ENCODE measurements around the gene ZBTB20. TPM values are rescaled to one million over a fixed set of nuclear protein-coding genes. Genes with fewer than 3 reads are reported as not detected.

The ZBTB20 gene
- total and polyA plus RNA-seq, 4 donors: 0.88 to 83.2 (median 20.4) TPM

- WGBS: 96% methylated on average over 3 of the region's 3 CpGs
- peaks cover 4 to 13% (median 8%) of the 10 kb centered on the region in 4 donors for H3K4me1 ChIP-seq (ENCODE audit: control insufficient read depth in 4 of 4, insufficient read depth in 4 of 4, low read length in 3 of 4)
- H3K9ac ChIP-seq (ENCODE audit: low read depth in 1 of 2, low read length in 2 of 2): no peak overlapping the region
- H3K36me3 ChIP-seq (ENCODE audit: control insufficient read depth in 4 of 4, insufficient read depth in 3 of 4, low read depth in 1 of 4, low read length in 3 of 4): peaks cover 0 to 3% (median 0%) of the 10 kb centered on the region in 4 donors
- H3K27ac ChIP-seq (ENCODE audit: low read depth in 1 of 2, low read length in 2 of 2): peak overlapping the region in 1 of 2 donors; percentile 11
- H3K9me3 ChIP-seq (ENCODE audit: control insufficient read depth in 4 of 4, low read length in 3 of 4): no peaks in the 10 kb centered on the region
- no peak for TF ChIP-seq ZBTB33 (IDR thresholded peaks at IDR 0.05)
- TF ChIP-seq FOXA2 (IDR thresholded peaks at IDR 0.05): no peak
- TF ChIP-seq HNF4A (conservative IDR thresholded peaks at IDR 0.05): no peak
- no peak for TF ChIP-seq RXRA (IDR thresholded peaks at IDR 0.05)
- H3K4me3 ChIP-seq (ENCODE audit: low read depth in 1 of 3, low read length in 3 of 3): no peak overlapping the region
- DNase-seq (ENCODE audit: low spot score): no peak
- H3K27me3 ChIP-seq (ENCODE audit: control insufficient read depth in 4 of 4, insufficient read depth in 4 of 4, low read length in 3 of 4): no peaks in the 10 kb centered on the region
Observed at GRCh38 chr3:114687151-114687550, 459.9 kb downstream of the ZBTB20 start.

GRCh38 chr3:114686621-114687020 is 460.5 kb downstream of the ZBTB20 start:
- Histone ChIP-seq H3K4me1 (ENCODE audit: control insufficient read depth in 4 of 4, insufficient read depth in 4 of 4, low read length in 3 of 4) (peaks cover 4 to 13% (median 8%) of the 10 kb centered on the region in 4 donors), H3K9me3 (ENCODE audit: control insufficient read depth in 4 of 4, low read length in 3 of 4) (no peaks in the 10 kb centered on the region), H3K36me3 (ENCODE audit: control insufficient read depth in 4 of 4, insufficient read depth in 3 of 4, low read depth in 1 of 4, low read length in 3 of 4) (peaks cover 0 to 3% (median 0%) of the 10 kb centered on the region in 4 donors), H3K27ac (ENCODE audit: low read depth in 1 of 2, low read length in 2 of 2) (peak overlapping the region in 1 of 2 donors; percentile 11), H3K27me3 (ENCODE audit: control insufficient read depth in 4 of 4, insufficient read depth in 4 of 4, low read length in 3 of 4) (no peaks in the 10 kb centered on the region), H3K9ac (ENCODE audit: low read depth in 1 of 2, low read length in 2 of 2) (no peak overlapping the region), H3K4me3 (ENCODE audit: low read depth in 1 of 3, low read length in 3 of 3) (no peak overlapping the region)
- 58% methylated on average over 4 of the region's 4 CpGs for WGBS
- DNase-seq (ENCODE audit: low spot score): no peak
- TF ChIP-seq RXRA (IDR thresholded peaks at IDR 0.05): no peak
- no peak for TF ChIP-seq ATF3 (IDR thresholded peaks at IDR 0.05)
- TF ChIP-seq YY1 (IDR thresholded peaks at IDR 0.05): peak; percentile 16
- no peak for TF ChIP-seq FOXA1 (IDR thresholded peaks at IDR 0.05)
- TF ChIP-seq ZBTB33 (IDR thresholded peaks at IDR 0.05): no peak
- TF ChIP-seq RAD21 (IDR thresholded peaks at IDR 0.05): no peak
- no peak for TF ChIP-seq JUND (IDR thresholded peaks at IDR 0.05)
- TF ChIP-seq TAF1 (conservative IDR thresholded peaks at IDR 0.05): no peak
- no peak for TF ChIP-seq CTCF (IDR thresholded peaks at IDR 0.05; ENCODE audit: low read depth, low read length, missing input control)

GRCh38 chr3:114685161-114685560 is 461.9 kb downstream of the ZBTB20 start:
- peaks cover 0 to 3% (median 0%) of the 10 kb centered on the region in 4 donors for H3K36me3 ChIP-seq (ENCODE audit: control insufficient read depth in 4 of 4, insufficient read depth in 3 of 4, low read depth in 1 of 4, low read length in 3 of 4)
- TF ChIP-seq MAX (IDR thresholded peaks at IDR 0.05) (no peak), RAD21 (IDR thresholded peaks at IDR 0.05) (peak in 1 of 2 donors; percentile 6)
- peak overlapping the region; percentile 7 to 69 for H3K27ac ChIP-seq (ENCODE audit: low read depth in 1 of 2, low read length in 2 of 2)
- H3K27me3 ChIP-seq (ENCODE audit: control insufficient read depth in 4 of 4, insufficient read depth in 4 of 4, low read length in 3 of 4): no peaks in the 10 kb centered on the region
- 62% methylated on average over 4 of the region's 4 CpGs for WGBS
- H3K4me3 ChIP-seq (ENCODE audit: low read depth in 1 of 3, low read length in 3 of 3): peak overlapping the region in 1 of 3 donors; percentile 10
- H3K4me1 ChIP-seq (ENCODE audit: control insufficient read depth in 4 of 4, insufficient read depth in 4 of 4, low read length in 3 of 4): peaks cover 7 to 18% (median 11%) of the 10 kb centered on the region in 4 donors
- no peaks in the 10 kb centered on the region for H3K9me3 ChIP-seq (ENCODE audit: control insufficient read depth in 4 of 4, low read length in 3 of 4)
- no peak for DNase-seq (ENCODE audit: low spot score)
- H3K9ac ChIP-seq (ENCODE audit: low read depth in 1 of 2, low read length in 2 of 2): peak overlapping the region in 1 of 2 donors; percentile 60

Measured in liver (tissue), 9 donors.